K562 (cell line): ENCODE measurements around the gene DCAF12. TPM values are rescaled to one million over a fixed set of nuclear protein-coding genes. Genes with fewer than 3 reads are reported as not detected.

ENCODE experiments used
- C11orf30 ChIP-seq: fragments of 450-650 bp; IDR thresholded peaks from 2 replicates; pipeline ENCODE4 v1.6.1; 2016; ENCODE audit warnings: low read depth, mild to moderate bottlenecking
- CUX1 ChIP-seq: fragments of 200-800 bp; sonication (Bioruptor generic); IDR thresholded peaks from 2 replicates; pipeline ENCODE4 v1.6.1; 2016; ENCODE audit warnings: missing genetic modification characterization, missing compliant biosample characterization
- CXXC5 ChIP-seq: fragments of 250-450 bp; sonication (Bioruptor Pico); IDR thresholded peaks from 2 replicates; pipeline ENCODE4 v1.8.0; 2022; ENCODE audit warnings: inconsistent platforms, mild to moderate bottlenecking, moderate library complexity
- ETV6 ChIP-seq, 3 experiments: fragments of 150-350 bp in 1 of 3; sonication (generic) in 1 of 3; formaldehyde crosslinking in 1 of 3; IDR thresholded peaks; 2 replicates each; pipeline versions ENCODE4 v1.6.1 to v1.8.0; 2014 to 2022; ENCODE audit warnings: borderline replicate concordance in 2 of 3, low read depth in 2 of 3, antibody characterized with exemption in 1 of 3, low read length in 1 of 3, mild to moderate bottlenecking in 1 of 3, missing genetic modification reagents in 1 of 3
- HNRNPLL ChIP-seq: fragments of 200-400 bp; formaldehyde crosslinking; IDR thresholded peaks from 2 replicates; pipeline ENCODE4 v1.6.1; 2017; ENCODE audit warnings: low read length, low read depth, mild to moderate bottlenecking; ENCODE audit not compliant: poor library complexity, severe bottlenecking
- MXD1 ChIP-seq: fragments of 250-450 bp; sonication (Bioruptor Pico); IDR thresholded peaks from 2 replicates; pipeline ENCODE4 v1.8.0; 2021; ENCODE audit warnings: borderline replicate concordance, mild to moderate bottlenecking, moderate library complexity; ENCODE audit not compliant: poor library complexity, severe bottlenecking
- PML ChIP-seq: IDR thresholded peaks from 2 replicates; pipeline ENCODE4 v1.6.1; 2012; ENCODE audit warnings: low read length, inconsistent platforms
- RFX1 ChIP-seq: fragments of 450-650 bp; IDR thresholded peaks from 2 replicates; pipeline ENCODE4 v1.6.1; 2016; ENCODE audit warnings: mild to moderate bottlenecking, moderate library complexity
- RFX5 ChIP-seq: IDR thresholded peaks from 2 replicates; pipeline ENCODE4 v1.6.1; 2011; ENCODE audit warnings: low read depth, mild to moderate bottlenecking, improper control_type of control experiment, low read length
- SRSF3 ChIP-seq: fragments of 200-400 bp; formaldehyde crosslinking; IDR thresholded peaks from 2 replicates; pipeline ENCODE4 v1.6.1; 2016; ENCODE audit warnings: mild to moderate bottlenecking, low read length, moderate library complexity; ENCODE audit not compliant: insufficient read depth
- TCF3 ChIP-seq: sonication (generic); formaldehyde crosslinking; IDR thresholded peaks from 2 replicates; pipeline ENCODE4 v1.4.0; 2020; ENCODE audit warnings: mild to moderate bottlenecking, missing genetic modification reagents
- ZNF584 ChIP-seq: fragments of 200-800 bp; sonication (Bioruptor generic); IDR thresholded peaks from 2 replicates; pipeline ENCODE4 v1.6.1; 2016; ENCODE audit warnings: low read depth, mild to moderate bottlenecking, missing genetic modification characterization, missing compliant biosample characterization
- polyA plus RNA-seq, 8 experiments: library from polyadenylated mRNA; depleted of rRNA in 4 of 8; stranded (reverse) in 5 of 8; unstranded in 3 of 8; fragments of >200 nt; fragmentation: Nextera tagmentation in 2 of 8; fragmentation: Illumina TruSeq in 1 of 8; extraction: Ambion mirVana in 2 of 8; extraction: Trizol in 1 of 8; gene quantifications; 2 replicates each; pipeline versions ENCODE4 v1.2.1 to v1.2.3, GENCODE V29; 2011 to 2014; ENCODE audit warnings: inconsistent platforms in 1 of 8, missing spikeins in 1 of 8
- total RNA-seq, 7 experiments: library from RNA; depleted of rRNA in 6 of 7; stranded (reverse); fragments of >200 nt in 6 of 7; fragmentation: Illumina TruSeq in 2 of 7; extraction: Trizol in 2 of 7; gene quantifications; 2 replicates each; pipeline versions ENCODE4 v1.2.1 to v1.2.3, GENCODE V29; 2011 to 2021; ENCODE audit warnings: low replicate concordance in 1 of 7
- TF ChIP-seq, protein P1 (sequence below): fragments of 250-450 bp; sonication (Bioruptor Pico); IDR thresholded peaks from 2 replicates; pipeline ENCODE4 v1.8.0; 2021; ENCODE audit warnings: mild to moderate bottlenecking, moderate library complexity
- TF ChIP-seq, protein P2 (sequence below): sonication (generic); formaldehyde crosslinking; IDR thresholded peaks from 2 replicates; pipeline ENCODE4 v1.8.0; 2022; ENCODE audit warnings: missing genetic modification reagents, mild to moderate bottlenecking, moderate library complexity, borderline replicate concordance
- TF ChIP-seq, protein P3 (sequence below): IDR thresholded peaks from 2 replicates; pipeline ENCODE4 v1.6.1; 2012; ENCODE audit warnings: low read depth, low read length, improper control_type of control experiment, borderline replicate concordance

DCAF12 gene
- total and polyA plus RNA-seq, 9 of the 15 experiments (the other 6 are each of a cell fraction or from before 2014, with no cell fraction given): 10.9 to 59.6 (median 30.8) TPM

DNA sequence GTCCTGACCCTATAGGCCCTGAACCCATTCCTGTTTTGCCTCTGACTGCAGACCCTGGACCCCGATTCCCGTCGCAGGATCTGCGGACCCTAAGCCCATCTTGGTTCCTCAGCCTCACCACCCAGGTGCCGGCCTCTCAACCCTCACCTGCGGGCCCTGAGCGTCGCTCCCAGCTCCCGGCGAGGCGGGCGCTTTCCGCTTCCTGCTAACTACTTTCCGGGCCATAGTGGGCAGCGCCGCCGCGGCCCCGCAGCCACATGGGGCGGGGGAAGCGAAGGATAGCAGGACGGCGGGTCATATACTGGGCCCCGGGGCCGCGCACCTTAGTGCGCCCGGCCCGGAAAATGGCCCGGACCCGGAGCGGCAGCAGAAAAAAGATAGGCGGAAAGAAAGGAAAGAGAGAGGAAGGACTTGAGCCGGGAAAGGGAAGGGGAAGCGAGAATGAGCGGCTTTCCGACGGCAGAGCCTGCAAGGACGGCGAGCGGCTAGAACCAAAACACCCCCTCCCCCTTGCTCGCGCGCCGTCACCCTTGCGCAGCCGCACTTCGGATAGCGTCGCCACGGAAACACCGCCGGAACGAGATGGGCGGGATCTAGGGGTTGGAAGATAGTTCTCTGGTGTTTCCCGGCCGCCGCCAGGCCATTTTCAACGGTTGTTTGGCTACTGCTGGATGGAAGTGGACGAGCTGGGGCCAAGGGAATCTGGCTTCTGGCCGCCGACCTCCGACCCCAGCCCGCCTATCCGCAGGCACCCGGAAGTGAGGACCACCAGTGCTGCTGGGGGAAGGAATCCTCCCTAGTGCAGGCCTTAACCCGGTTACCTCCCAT is at the start of gene DCAF12 (continued):
- TF ChIP-seq CUX1 (CRISPR knock-in tag): no peak
- peak; percentile 88 for TF ChIP-seq HNRNPLL
- peak; percentile 79 for TF ChIP-seq CXXC5 (CRISPR knock-in tag)
- TF ChIP-seq, protein P1, sequence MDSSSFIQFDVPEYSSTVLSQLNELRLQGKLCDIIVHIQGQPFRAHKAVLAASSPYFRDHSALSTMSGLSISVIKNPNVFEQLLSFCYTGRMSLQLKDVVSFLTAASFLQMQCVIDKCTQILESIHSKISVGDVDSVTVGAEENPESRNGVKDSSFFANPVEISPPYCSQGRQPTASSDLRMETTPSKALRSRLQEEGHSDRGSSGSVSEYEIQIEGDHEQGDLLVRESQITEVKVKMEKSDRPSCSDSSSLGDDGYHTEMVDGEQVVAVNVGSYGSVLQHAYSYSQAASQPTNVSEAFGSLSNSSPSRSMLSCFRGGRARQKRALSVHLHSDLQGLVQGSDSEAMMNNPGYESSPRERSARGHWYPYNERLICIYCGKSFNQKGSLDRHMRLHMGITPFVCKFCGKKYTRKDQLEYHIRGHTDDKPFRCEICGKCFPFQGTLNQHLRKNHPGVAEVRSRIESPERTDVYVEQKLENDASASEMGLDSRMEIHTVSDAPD (CRISPR knock-in tag): no peak
- TF ChIP-seq, protein P2, sequence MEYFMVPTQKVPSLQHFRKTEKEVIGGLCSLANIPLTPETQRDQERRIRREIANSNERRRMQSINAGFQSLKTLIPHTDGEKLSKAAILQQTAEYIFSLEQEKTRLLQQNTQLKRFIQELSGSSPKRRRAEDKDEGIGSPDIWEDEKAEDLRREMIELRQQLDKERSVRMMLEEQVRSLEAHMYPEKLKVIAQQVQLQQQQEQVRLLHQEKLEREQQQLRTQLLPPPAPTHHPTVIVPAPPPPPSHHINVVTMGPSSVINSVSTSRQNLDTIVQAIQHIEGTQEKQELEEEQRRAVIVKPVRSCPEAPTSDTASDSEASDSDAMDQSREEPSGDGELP: peak; percentile 66
- peak; percentile 50; the same call in 1 of the 2 replicates for TF ChIP-seq C11orf30
- TF ChIP-seq, protein P3, sequence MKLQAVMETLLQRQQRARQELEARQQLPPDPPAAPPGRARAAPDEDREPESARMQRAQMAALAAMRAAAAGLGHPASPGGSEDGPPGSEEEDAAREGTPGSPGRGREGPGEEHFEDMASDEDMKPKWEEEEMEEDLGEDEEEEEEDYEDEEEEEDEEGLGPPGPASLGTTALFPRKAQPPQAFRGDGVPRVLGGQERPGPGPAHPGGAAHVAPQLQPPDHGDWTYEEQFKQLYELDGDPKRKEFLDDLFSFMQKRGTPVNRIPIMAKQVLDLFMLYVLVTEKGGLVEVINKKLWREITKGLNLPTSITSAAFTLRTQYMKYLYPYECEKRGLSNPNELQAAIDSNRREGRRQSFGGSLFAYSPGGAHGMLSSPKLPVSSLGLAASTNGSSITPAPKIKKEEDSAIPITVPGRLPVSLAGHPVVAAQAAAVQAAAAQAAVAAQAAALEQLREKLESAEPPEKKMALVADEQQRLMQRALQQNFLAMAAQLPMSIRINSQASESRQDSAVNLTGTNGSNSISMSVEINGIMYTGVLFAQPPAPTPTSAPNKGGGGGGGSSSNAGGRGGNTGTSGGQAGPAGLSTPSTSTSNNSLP: no peak
- TF ChIP-seq SRSF3: no peak
- TF ChIP-seq ETV6 (IDR thresholded peaks at IDR 0.05; ENCODE audit: borderline replicate concordance in 1 of 2, low read depth in 2 of 2, low read length in 1 of 2): peak; percentile 62 to 92; a peak in 3 of 4 replicates
- no peak for TF ChIP-seq ETV6 (CRISPR knock-in tag; IDR thresholded peaks at IDR 0.05; ENCODE audit: borderline replicate concordance)
- TF ChIP-seq PML: 0 out of 2 replicates have a peak, but pooled peaks have one; percentile 33
- TF ChIP-seq MXD1: no peak
- 0 out of 2 replicates have a peak, but pooled peaks have one; percentile 12 for TF ChIP-seq TCF3 (CRISPR knock-in tag)
- TF ChIP-seq RFX5: no peak
- TF ChIP-seq RFX1: peak; percentile 94
- TF ChIP-seq ZNF584 (CRISPR knock-in tag): 0 out of 2 replicates have a peak, but pooled peaks have one; percentile 36
